ENCODE measurements around the gene ACAP2.

The ACAP2 gene

GRCh38 chr3:195438371-195438770 lies 4.4 kb downstream of the ACAP2 start:
- no peak for DNase-seq (ENCODE audit: extremely low spot score)
- ChIA-PET CTCF (no interaction called here), POLR2A (no interaction called here)
- TF ChIP-seq, protein P1, sequence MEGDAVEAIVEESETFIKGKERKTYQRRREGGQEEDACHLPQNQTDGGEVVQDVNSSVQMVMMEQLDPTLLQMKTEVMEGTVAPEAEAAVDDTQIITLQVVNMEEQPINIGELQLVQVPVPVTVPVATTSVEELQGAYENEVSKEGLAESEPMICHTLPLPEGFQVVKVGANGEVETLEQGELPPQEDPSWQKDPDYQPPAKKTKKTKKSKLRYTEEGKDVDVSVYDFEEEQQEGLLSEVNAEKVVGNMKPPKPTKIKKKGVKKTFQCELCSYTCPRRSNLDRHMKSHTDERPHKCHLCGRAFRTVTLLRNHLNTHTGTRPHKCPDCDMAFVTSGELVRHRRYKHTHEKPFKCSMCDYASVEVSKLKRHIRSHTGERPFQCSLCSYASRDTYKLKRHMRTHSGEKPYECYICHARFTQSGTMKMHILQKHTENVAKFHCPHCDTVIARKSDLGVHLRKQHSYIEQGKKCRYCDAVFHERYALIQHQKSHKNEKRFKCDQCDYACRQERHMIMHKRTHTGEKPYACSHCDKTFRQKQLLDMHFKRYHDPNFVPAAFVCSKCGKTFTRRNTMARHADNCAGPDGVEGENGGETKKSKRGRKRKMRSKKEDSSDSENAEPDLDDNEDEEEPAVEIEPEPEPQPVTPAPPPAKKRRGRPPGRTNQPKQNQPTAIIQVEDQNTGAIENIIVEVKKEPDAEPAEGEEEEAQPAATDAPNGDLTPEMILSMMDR (IDR thresholded peaks at IDR 0.05; ENCODE audit: control extremely low read depth, extremely low read depth, low read depth, missing control alignments) = no peak

DNA sequence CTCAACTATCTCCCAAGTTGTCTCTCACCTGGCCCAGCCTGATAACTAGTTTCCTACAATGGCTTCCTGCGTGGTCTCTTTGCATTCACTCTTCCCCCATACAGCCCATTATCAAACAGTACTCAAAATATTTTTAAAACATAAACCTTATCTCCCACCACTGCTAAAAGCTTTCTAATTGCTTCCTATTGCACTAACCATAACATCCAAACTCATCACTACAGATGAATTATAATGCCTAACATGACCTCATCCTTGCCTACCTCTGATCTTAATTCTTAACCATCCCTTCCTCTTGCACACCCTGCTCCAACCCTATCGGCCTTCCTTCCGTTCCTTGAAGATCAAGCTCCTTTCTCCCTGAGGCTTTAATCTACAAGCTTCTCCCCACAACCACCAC lies 17.0 kb downstream of the ACAP2 start:
- TF ChIP-seq, protein P1 (IDR thresholded peaks at IDR 0.05; ENCODE audit: control extremely low read depth, extremely low read depth, low read depth, missing control alignments) = no peak
- CTCF ChIA-PET = no interaction called here
- POLR2A ChIA-PET = no interaction called here
- DNase-seq (ENCODE audit: extremely low spot score) = no peak

DNA sequence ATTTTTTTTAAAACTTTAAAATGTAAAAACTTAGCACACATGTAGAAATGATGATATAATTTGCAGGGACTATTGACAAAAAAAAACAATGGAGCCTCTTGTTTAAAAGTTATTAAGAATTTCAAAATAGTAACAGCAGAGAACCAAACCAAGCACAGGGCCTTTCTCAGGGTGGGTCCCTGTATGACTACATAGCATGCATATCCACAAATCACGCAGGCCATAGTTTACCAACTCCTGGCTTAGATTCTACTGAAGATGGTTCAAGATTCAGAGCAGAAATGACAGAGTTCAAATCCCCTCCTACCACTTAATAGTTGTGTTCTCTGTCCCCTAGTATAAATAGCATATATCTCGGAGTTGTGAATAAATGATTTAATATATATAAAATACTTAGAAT lies 19.0 kb downstream of the ACAP2 start:
- no peak for DNase-seq (ENCODE audit: extremely low spot score)
- ChIA-PET POLR2A (no interaction called here), CTCF (no interaction called here)
- TF ChIP-seq, protein P1 (IDR thresholded peaks at IDR 0.05; ENCODE audit: control extremely low read depth, extremely low read depth, low read depth, missing control alignments) = no peak

- ChIA-PET POLR2A (no interaction called here), CTCF (no interaction called here)
- TF ChIP-seq, protein P1 (IDR thresholded peaks at IDR 0.05; ENCODE audit: control extremely low read depth, extremely low read depth, low read depth, missing control alignments) = no peak
- DNase-seq (ENCODE audit: extremely low spot score) = no peak
These were observed 21.4 kb downstream of the ACAP2 start for GRCh38 chr3:195421400-195421799.

DNA sequence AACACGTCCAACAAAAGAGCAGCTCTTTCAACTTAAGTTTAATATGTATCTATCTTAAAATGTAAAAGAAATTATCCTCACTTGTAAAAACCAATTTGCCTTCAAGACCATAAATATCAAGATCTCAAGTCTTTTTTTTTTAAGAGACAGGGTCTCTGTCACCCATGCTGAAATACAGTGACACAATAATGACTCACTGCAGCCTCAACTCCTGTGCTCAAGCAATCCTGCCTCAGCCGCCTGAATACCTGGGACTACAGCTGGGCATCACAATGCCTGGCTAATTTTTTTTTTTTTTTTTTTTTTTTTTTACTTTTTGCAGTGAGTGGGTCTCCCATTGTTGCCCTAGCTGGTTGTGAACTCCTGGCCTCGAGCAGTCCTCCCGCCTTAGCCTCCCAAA lies 26.0 kb downstream of the ACAP2 start:
- POLR2A ChIA-PET = interaction anchor here (0.7 kb wide), 1 partner anchor 9 kb away, joined by 4 read pairs; no protein-coding TSS in a partner anchor
- TF ChIP-seq, protein P1 (IDR thresholded peaks at IDR 0.05; ENCODE audit: control extremely low read depth, extremely low read depth, low read depth, missing control alignments) = no peak
- CTCF ChIA-PET = no interaction called here
- DNase-seq (ENCODE audit: extremely low spot score) = no peak

DNA sequence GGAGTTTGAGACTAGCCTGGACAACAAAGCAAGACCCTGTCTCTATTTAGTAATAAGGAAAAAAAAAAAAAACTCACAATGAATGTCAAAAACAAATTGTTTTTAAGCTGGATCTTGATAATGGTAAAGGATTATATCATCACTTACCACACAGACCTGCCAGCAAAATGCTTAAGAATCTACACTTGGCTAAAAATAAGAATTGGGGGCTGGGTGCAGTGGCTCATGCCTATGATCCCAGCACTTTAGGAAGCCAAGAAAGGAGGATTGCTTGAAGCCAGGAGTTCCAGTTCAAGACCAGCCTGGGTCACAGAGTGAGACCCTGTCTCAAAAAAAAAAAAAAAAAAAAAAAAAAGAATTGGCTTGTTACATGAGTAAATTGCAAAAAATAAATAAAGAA lies 31.0 kb downstream of the ACAP2 start:
- CTCF ChIA-PET = interaction anchor here (1.7 kb wide), 1 partner anchor 17 kb away, joined by 6 read pairs; no protein-coding TSS in a partner anchor
- POLR2A ChIA-PET = no interaction called here
- TF ChIP-seq, protein P1 (IDR thresholded peaks at IDR 0.05; ENCODE audit: control extremely low read depth, extremely low read depth, low read depth, missing control alignments) = no peak
- no peak for DNase-seq (ENCODE audit: extremely low spot score)

DNA sequence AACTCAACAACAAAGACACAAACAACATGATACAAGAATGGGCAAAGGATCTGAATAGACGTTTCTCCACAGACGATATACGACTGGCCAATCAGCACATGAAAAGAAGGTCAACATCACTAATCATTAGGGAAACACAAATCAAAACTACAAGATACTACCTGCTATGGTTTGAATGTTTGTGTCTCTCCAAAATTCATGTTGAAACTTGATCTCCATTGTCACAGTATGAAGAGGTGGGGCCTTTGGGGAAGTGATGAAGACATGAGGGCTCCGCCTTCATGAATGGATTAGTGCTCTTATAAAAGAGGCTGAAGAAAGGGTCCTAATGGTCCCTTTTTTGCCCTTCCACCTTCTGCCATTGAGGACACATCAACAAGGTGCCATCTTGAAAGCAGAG lies 32.3 kb downstream of the ACAP2 start:
- POLR2A ChIA-PET = no interaction called here
- CTCF ChIA-PET = interaction anchor here (1.7 kb wide), 1 partner anchor 15 kb away, joined by 6 read pairs; no protein-coding TSS in a partner anchor
- TF ChIP-seq, protein P1 (IDR thresholded peaks at IDR 0.05; ENCODE audit: control extremely low read depth, extremely low read depth, low read depth, missing control alignments) = no peak
- DNase-seq (ENCODE audit: extremely low spot score) = no peak
